Activated gamma-delta T cell treated with anti-CD3 and anti-CD28 coated beads, Interleukin-2, amount 50 U/mL, for 16 hours (primary cell): ENCODE data around the gene WLS.
"Not testable (repeated sequence)": the region's sequence is repeated elsewhere in the genome, so short reads cannot be mapped to it uniquely, and the experiment has no call there.

Experiments
- DNase-seq: peaks from one replicate; pipeline ENCODE4 v3.0.0-alpha.2; 2020; ENCODE audit warnings: low read depth

The WLS gene

DNA sequence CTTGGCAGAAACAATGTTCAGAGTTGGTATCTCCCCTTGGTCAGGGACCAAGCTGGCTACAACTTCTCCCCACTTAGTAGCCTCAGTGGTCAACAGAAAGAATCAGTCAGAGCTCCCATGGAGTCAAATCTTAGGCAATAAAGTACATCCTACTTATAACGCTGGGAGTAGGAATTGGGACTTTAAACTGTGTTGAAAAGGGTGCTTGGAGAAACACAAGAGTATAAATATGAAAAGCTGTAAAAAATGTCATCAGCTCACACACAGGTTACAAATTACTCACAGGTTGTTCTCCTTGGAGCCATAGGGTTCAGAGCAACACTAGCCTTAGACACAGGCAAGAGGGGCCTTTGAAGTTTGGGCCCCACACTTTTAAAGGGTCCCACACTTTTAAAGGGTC, 67.4 kb downstream of the WLS start:
- DNase-seq, result no peak

DNA sequence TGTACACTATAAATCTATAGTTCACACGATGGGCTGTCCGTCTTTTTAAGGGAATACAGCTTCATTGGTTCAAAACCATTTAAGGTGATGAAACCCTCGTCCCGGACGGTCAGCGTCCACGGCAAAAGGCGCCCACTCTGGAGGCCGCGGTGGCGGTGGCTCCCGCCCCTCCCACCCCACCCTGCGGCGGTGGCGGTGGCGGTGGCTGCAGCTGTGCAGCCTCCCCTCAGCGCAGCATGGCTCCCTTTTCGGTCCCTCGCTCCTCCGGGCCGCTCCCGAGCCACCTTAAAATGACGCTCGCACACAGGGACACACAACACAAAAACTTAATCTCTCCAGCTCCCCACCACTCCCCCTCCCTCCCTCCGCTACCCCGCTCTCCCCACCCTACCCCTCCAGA, 69.1 kb downstream of the WLS start:
- DNase-seq, result no peak

DNA sequence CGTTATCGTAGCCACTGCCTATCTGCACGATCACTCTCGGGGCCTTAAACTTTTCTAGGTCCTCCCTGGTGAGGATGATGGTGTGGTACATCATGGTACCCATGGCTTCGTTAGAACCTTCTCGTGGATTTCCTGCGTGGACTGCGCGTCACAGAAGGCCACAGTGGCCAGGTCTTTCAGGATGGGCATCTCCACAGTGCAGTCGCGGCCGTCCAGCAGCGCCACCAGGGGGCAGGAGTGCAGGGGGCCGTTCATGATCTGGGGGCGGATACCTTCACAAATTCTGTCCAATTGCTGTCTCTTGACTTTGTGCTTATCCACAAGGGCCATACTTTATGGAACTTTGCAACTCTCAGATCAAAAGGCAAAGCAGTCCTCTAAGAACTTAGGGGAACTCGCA, 69.6 kb downstream of the WLS start:
- DNase-seq, result no peak

GRCh38 chr1:68161672-68162071, 70.7 kb downstream of the WLS start:
- not testable (repeated sequence) for DNase-seq

- DNase-seq, result not testable (repeated sequence)
These were observed 71.4 kb downstream of the WLS start for GRCh38 chr1:68160935-68161334.

DNA sequence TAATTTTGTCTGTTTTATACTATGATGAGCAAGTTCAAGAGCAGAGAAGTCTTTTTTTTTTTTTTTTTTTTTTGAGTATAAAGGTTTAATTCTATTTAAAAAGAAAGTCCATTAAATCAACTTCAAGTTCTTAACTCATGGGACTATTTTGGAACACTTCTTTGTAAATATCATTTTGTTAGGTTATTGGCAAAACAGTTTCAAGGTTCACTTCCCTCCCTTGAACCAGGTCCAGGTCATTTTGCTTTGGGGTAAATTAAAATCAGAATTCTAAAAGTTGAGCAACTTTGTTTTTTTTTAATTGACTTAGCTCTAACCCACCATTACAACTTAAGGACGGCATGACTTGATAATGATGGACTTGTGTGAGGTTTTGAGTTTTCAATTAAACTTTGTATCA, 72.3 kb downstream of the WLS start:
- no peak for DNase-seq

GRCh38 chr1:68158837-68159236, 73.5 kb downstream of the WLS start:
- DNase-seq, result no peak

- DNase-seq, result no peak
These were observed 74.9 kb downstream of the WLS start for GRCh38 chr1:68157416-68157815.

- no peak for DNase-seq
These were observed 80.6 kb downstream of the WLS start for GRCh38 chr1:68151690-68152089.

DNA sequence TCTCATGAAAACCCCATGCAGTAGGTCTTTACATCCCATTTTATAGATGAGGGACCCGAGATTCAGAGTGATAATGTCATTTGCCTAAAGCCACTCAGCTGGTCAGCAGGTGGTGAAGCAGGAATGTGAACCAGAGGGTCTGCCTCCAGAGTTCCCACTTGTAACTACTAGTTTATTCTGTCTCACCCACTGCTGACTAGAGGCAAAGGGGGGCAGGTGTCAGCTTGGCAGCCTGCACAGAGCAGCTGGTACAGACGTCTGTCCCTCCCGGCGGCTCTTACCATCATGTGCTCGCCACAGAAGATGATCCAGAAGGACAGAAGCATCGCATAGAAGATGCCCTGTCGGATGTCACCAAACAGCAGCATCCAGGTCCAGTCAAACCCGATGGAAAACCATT, 82.4 kb downstream of the WLS start:
- no peak for DNase-seq

DNA sequence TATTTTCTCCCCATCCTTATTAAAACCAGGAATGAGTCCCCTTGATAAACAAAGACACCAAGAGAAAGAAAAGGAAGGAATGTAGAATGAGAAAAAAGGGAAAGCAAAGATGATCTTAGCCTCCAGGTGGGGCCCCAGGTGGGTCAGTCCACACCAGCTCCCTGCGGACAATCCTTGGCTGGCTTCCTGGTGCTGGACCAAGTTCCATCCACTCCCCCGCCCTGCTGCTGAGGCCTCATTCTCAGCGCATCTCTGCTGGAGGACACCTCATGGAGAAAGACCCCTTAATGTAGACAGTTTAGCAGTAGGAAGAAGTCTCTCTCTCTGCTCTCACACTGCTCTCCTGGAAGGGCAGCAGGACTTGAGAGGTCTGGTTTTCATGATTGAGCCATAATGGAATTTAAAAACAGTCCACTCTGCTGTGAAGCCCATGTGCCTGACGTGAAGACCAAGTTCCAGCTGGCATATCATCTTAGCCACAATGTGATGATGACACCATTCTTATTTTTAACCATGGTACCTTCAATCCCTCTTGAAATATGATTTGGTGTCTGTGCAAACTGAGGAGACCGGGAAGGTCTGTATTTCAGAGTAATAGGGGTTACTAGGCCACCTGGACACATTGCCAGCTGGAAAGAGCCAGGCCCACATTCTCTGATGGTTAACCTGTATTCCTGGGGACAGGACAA, 83.1 kb downstream of the WLS start:
- DNase-seq, result no peak

GRCh38 chr1:68148631-68149030, 83.7 kb downstream of the WLS start:
- DNase-seq, result no peak

DNA sequence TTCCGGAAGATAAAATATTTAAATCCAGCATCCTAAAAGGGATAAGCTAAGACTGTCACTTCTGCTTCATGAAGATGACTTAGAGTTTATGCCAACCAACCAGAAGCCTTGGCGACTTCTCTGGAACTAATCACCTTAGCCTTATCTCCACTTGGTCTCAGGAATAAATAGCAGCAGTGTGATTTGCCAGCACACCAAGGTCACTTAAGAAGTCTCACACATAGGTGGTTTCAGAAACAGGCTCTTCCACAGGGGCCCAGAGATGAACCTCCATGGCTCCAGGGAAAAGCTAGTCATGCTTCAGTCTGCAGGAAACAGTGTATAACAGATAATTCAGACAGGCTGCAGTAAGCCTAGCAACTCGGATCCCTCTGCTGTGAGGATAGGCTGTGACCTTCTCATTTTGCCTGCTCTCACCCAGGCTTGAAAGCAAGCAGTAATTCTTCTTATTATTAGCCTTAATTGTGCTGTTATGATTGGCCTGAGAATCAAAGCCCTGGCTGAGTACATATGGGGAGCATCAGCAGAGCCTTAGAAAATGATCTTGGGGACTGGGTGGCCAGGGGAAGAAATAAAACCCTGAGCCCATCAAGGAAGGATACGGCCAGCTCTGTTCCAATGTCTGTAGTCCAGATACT, 84.7 kb downstream of the WLS start:
- DNase-seq, result no peak

GRCh38 chr1:68145418-68146126, 86.8 kb downstream of the WLS start:
- no peak for DNase-seq

- DNase-seq, result no peak
These were observed 87.5 kb downstream of the WLS start for GRCh38 chr1:68144856-68145255.

DNA sequence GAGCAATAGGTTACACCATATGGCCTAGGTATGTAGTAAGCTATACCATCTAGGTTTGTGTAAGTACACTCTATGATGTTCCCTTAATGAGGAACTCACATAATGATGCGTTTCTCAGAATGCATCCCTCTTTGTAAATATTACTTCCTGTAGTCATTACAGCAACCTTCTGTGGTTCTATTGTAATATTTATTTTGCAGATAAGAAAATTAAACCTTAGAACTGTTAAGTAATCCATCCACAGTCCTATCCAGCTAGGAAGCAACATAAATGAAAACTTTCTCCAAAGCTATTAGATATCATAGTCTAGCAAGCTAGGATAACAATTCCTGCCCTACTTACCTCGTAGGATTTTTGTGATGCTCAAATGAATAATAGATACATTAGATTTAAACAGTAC, 88.7 kb downstream of the WLS start:
- DNase-seq, result no peak

- no peak for DNase-seq
These were observed 89.9 kb downstream of the WLS start for GRCh38 chr1:68142461-68142860.

- DNase-seq, result no peak
These were observed 90.3 kb downstream of the WLS start for GRCh38 chr1:68142036-68142435.

GRCh38 chr1:68141071-68142021, 91.0 kb downstream of the WLS start:
- DNase-seq, result no peak

- DNase-seq, result no peak
These were observed 91.8 kb downstream of the WLS start for GRCh38 chr1:68140536-68140935.

GRCh38 chr1:68136187-68136586, 96.1 kb downstream of the WLS start:
- DNase-seq, result no peak

DNA sequence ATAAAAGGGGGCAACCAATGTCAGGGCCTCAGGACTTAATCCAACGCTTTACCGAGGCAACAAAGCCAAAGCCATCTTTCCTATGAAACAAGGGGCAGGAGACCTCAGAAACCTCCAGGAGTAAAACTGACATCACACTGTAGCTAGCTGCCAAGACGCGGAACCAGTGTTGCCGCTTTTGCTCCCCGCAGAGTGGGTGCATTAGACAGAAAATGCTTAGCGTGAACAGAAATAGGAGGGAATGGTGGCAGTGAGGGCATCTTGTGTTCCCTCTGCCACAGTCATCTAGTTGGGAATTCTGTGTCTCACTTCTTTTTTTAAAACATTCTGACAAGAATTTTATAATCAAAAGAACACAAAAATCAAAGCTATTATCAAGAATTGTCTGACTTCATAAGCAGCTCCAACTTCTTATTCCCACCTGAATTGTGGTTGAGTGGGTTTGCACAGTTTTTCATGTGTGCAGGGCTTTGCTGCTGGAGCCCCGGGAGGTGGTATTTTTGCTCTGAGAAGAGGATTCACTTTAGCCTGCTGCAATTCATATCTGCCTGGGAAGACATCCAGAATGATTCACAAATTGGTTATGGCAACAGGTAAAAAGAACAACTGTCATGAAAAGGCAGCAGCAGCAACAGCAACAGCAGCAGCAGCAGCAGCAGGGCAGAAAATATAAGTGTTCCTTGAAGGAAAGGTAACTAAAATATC, 99.7 kb downstream of the WLS start:
- no peak for DNase-seq
